ENCODE data around the gene PPP1R9A.

Gene PPP1R9A

GRCh38 chr7:95157381-95157780 is 250.0 kb downstream of the PPP1R9A start:
- Histone ChIP-seq H3K9me3 (ENCODE audit: control insufficient read depth, low read length) (no peaks in the 10 kb centered on the region), H3K36me3 (ENCODE audit: control insufficient read depth, insufficient read depth, low read length) (no peaks in the 10 kb centered on the region), H3K4me1 (ENCODE audit: control insufficient read depth, insufficient read depth, low read length, poor library complexity, severe bottlenecking) (no peaks in the 10 kb centered on the region), H3K27ac (ENCODE audit: insufficient read depth, low read length, poor library complexity, severe bottlenecking) (no peak overlapping the region), H3K4me3 (ENCODE audit: insufficient read depth, low read depth, low read length, poor library complexity, severe bottlenecking) (no peak overlapping the region), H3K27me3 (replicated peaks; ENCODE audit: control insufficient read depth, insufficient read depth, low read length, poor library complexity, severe bottlenecking) (no peaks in the 10 kb centered on the region)
- DNase-seq, result no peak

DNA sequence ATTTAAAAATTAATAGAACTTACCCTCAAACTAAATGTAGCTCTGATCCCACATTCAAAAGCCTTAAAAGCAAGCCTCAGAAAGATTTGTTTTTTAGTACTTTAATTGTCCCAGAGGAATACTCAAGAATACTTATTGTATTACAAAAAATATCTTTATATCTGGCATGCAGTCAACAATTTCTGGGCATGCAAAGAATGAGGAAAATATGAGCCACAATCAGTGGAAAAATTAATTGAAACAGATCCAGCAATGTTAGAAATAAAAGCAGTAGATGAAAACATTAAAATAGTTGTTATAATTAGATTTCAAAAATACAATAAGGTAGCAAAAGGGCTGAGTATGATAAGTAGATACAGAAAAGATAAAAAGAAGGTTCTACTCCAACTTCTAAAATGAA is 262.3 kb downstream of the PPP1R9A start:
- Histone ChIP-seq H3K4me3 (ENCODE audit: insufficient read depth, low read depth, low read length, poor library complexity, severe bottlenecking) (no peak overlapping the region), H3K36me3 (ENCODE audit: control insufficient read depth, insufficient read depth, low read length) (no peaks in the 10 kb centered on the region), H3K27me3 (replicated peaks; ENCODE audit: control insufficient read depth, insufficient read depth, low read length, poor library complexity, severe bottlenecking) (no peaks in the 10 kb centered on the region), H3K27ac (ENCODE audit: insufficient read depth, low read length, poor library complexity, severe bottlenecking) (no peak overlapping the region), H3K4me1 (ENCODE audit: control insufficient read depth, insufficient read depth, low read length, poor library complexity, severe bottlenecking) (no peaks in the 10 kb centered on the region), H3K9me3 (ENCODE audit: control insufficient read depth, low read length) (no peaks in the 10 kb centered on the region)
- DNase-seq, result no peak

GRCh38 chr7:95172420-95172819 is 265.0 kb downstream of the PPP1R9A start:
- no peak overlapping the region for H3K27ac ChIP-seq (ENCODE audit: insufficient read depth, low read length, poor library complexity, severe bottlenecking)
- DNase-seq, result no peak
- H3K4me3 ChIP-seq (ENCODE audit: insufficient read depth, low read depth, low read length, poor library complexity, severe bottlenecking), result no peak overlapping the region
- H3K36me3 ChIP-seq (ENCODE audit: control insufficient read depth, insufficient read depth, low read length), result no peaks in the 10 kb centered on the region
- H3K4me1 ChIP-seq (ENCODE audit: control insufficient read depth, insufficient read depth, low read length, poor library complexity, severe bottlenecking), result no peaks in the 10 kb centered on the region
- no peaks in the 10 kb centered on the region for H3K27me3 ChIP-seq (replicated peaks; ENCODE audit: control insufficient read depth, insufficient read depth, low read length, poor library complexity, severe bottlenecking)
- H3K9me3 ChIP-seq (ENCODE audit: control insufficient read depth, low read length), result no peaks in the 10 kb centered on the region

DNA sequence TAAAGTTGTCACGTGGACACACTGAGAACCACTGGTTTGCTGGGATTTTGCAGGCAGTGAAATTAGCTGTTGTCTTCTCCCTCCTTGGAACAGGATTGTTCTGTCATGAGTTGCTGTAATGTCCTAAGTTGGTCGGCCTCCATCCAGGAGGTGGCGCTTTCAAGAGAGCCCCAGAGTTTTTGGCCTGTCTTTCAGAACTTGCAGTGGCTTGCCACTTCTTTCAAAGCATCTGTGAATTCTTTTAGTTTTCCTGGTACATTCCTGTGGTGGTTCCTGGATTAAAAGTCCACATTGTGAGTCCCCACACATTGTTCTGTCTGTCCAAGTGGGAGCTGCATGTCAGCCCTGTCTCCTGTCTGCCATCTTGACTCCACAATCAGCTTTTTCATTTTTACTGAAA is 283.1 kb downstream of the PPP1R9A start:
- DNase-seq, result no peak
- H3K4me1 ChIP-seq (ENCODE audit: control insufficient read depth, insufficient read depth, low read length, poor library complexity, severe bottlenecking), result no peaks in the 10 kb centered on the region
- no peaks in the 10 kb centered on the region for H3K36me3 ChIP-seq (ENCODE audit: control insufficient read depth, insufficient read depth, low read length)
- no peaks in the 10 kb centered on the region for H3K9me3 ChIP-seq (ENCODE audit: control insufficient read depth, low read length)
- no peak overlapping the region for H3K27ac ChIP-seq (ENCODE audit: insufficient read depth, low read length, poor library complexity, severe bottlenecking)
- no peak overlapping the region for H3K4me3 ChIP-seq (ENCODE audit: insufficient read depth, low read depth, low read length, poor library complexity, severe bottlenecking)
- H3K27me3 ChIP-seq (replicated peaks; ENCODE audit: control insufficient read depth, insufficient read depth, low read length, poor library complexity, severe bottlenecking), result no peaks in the 10 kb centered on the region

DNA sequence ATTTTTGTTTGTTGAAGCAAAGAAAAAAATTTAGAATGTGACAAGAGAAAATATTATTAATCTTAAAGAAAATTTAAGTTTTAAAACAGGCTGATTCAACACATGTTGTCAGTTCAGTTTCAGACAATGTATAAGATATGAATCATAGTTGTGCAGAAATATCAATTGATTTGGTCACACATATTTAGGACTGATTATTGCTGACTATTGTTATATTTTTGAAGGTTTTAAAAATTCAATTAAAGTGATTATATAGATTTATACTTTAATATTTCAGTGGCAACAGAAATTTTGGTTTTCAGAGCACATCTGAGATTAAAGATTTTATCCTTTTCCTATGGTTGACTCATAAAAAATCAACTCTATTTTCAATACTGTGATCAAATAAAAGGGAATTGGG is 284.4 kb downstream of the PPP1R9A start:
- H3K27me3 ChIP-seq (replicated peaks; ENCODE audit: control insufficient read depth, insufficient read depth, low read length, poor library complexity, severe bottlenecking), result no peaks in the 10 kb centered on the region
- H3K9me3 ChIP-seq (ENCODE audit: control insufficient read depth, low read length), result no peaks in the 10 kb centered on the region
- H3K4me1 ChIP-seq (ENCODE audit: control insufficient read depth, insufficient read depth, low read length, poor library complexity, severe bottlenecking), result no peaks in the 10 kb centered on the region
- H3K27ac ChIP-seq (ENCODE audit: insufficient read depth, low read length, poor library complexity, severe bottlenecking), result no peak overlapping the region
- no peak overlapping the region for H3K4me3 ChIP-seq (ENCODE audit: insufficient read depth, low read depth, low read length, poor library complexity, severe bottlenecking)
- DNase-seq, result no peak
- H3K36me3 ChIP-seq (ENCODE audit: control insufficient read depth, insufficient read depth, low read length), result no peaks in the 10 kb centered on the region

- Histone ChIP-seq H3K4me3 (ENCODE audit: insufficient read depth, low read depth, low read length, poor library complexity, severe bottlenecking) (no peak overlapping the region), H3K36me3 (ENCODE audit: control insufficient read depth, insufficient read depth, low read length) (no peaks in the 10 kb centered on the region), H3K9me3 (ENCODE audit: control insufficient read depth, low read length) (no peaks in the 10 kb centered on the region), H3K27ac (ENCODE audit: insufficient read depth, low read length, poor library complexity, severe bottlenecking) (no peak overlapping the region), H3K4me1 (ENCODE audit: control insufficient read depth, insufficient read depth, low read length, poor library complexity, severe bottlenecking) (no peaks in the 10 kb centered on the region), H3K27me3 (replicated peaks; ENCODE audit: control insufficient read depth, insufficient read depth, low read length, poor library complexity, severe bottlenecking) (no peaks in the 10 kb centered on the region)
- DNase-seq, result no peak
Measured at GRCh38 chr7:95198863-95199262, 291.5 kb downstream of the PPP1R9A start.

DNA sequence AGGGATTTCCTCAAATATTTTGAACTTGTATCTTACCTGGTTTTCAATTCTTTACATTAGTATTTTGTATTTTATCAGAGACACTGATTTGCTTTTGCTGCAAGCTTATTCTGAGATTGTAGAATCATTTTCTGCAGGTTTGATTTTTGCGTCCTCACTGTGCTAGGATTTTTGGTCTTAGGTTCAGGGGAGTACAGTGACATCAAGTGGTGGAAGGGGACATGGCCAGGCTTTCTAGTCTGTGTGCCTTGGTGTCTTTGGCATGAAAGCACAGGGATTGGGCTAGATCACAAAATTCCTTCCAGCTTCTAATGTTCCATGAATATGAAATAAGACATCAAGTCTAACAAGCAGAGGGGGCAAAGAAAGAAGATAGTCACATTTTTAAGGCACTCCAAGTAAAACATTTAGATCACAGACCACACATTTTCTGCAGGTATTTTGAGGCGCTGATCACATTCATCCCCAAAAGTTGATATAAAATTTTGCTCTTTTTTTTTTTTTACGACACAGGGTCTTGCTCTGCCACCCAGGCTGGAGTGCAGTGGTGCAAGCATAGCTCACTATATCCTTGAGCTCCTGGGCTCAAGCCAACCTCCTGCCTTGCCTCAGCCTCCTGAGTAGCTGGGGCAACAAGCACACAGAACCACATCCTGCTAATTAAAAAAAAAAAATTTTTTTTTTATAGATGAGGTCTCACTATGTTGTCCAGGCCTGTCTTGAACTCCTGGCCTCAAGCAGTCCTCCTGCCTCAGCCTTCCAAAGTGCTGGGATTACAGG is 292.6 kb downstream of the PPP1R9A start:
- Histone ChIP-seq H3K9me3 (ENCODE audit: control insufficient read depth, low read length) (no peaks in the 10 kb centered on the region), H3K4me3 (ENCODE audit: insufficient read depth, low read depth, low read length, poor library complexity, severe bottlenecking) (no peak overlapping the region), H3K27ac (ENCODE audit: insufficient read depth, low read length, poor library complexity, severe bottlenecking) (no peak overlapping the region), H3K4me1 (ENCODE audit: control insufficient read depth, insufficient read depth, low read length, poor library complexity, severe bottlenecking) (no peaks in the 10 kb centered on the region), H3K27me3 (replicated peaks; ENCODE audit: control insufficient read depth, insufficient read depth, low read length, poor library complexity, severe bottlenecking) (no peaks in the 10 kb centered on the region), H3K36me3 (ENCODE audit: control insufficient read depth, insufficient read depth, low read length) (no peaks in the 10 kb centered on the region)
- no peak for DNase-seq

- Histone ChIP-seq H3K9me3 (ENCODE audit: control insufficient read depth, low read length) (no peaks in the 10 kb centered on the region), H3K4me3 (ENCODE audit: insufficient read depth, low read depth, low read length, poor library complexity, severe bottlenecking) (no peak overlapping the region), H3K27ac (ENCODE audit: insufficient read depth, low read length, poor library complexity, severe bottlenecking) (no peak overlapping the region), H3K4me1 (ENCODE audit: control insufficient read depth, insufficient read depth, low read length, poor library complexity, severe bottlenecking) (no peaks in the 10 kb centered on the region), H3K27me3 (replicated peaks; ENCODE audit: control insufficient read depth, insufficient read depth, low read length, poor library complexity, severe bottlenecking) (no peaks in the 10 kb centered on the region), H3K36me3 (ENCODE audit: control insufficient read depth, insufficient read depth, low read length) (no peaks in the 10 kb centered on the region)
- DNase-seq, result no peak
Measured at GRCh38 chr7:95200741-95201140, 293.3 kb downstream of the PPP1R9A start.

DNA sequence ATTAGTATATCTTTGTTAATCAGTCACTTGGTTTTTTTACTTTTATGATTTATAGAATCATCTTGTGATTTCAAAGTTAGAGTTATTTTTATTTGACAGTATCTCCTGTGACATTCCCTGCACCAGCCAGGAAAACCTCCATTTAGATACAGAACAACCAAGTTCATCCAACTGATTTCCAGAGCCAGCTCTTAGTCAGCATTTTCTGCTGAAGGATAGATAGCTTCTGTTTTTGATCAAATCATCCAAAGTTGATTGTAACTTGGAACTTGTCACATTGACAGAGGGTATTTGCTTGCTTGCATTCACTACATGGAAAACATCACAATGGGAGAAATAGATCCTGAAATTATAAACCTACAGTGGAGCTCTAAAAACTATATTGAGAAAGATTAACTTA is 294.3 kb downstream of the PPP1R9A start:
- Histone ChIP-seq H3K4me1 (ENCODE audit: control insufficient read depth, insufficient read depth, low read length, poor library complexity, severe bottlenecking) (no peaks in the 10 kb centered on the region), H3K36me3 (ENCODE audit: control insufficient read depth, insufficient read depth, low read length) (no peaks in the 10 kb centered on the region), H3K9me3 (ENCODE audit: control insufficient read depth, low read length) (no peaks in the 10 kb centered on the region), H3K27me3 (replicated peaks; ENCODE audit: control insufficient read depth, insufficient read depth, low read length, poor library complexity, severe bottlenecking) (no peaks in the 10 kb centered on the region), H3K4me3 (ENCODE audit: insufficient read depth, low read depth, low read length, poor library complexity, severe bottlenecking) (no peak overlapping the region), H3K27ac (ENCODE audit: insufficient read depth, low read length, poor library complexity, severe bottlenecking) (no peak overlapping the region)
- DNase-seq, result no peak

DNA sequence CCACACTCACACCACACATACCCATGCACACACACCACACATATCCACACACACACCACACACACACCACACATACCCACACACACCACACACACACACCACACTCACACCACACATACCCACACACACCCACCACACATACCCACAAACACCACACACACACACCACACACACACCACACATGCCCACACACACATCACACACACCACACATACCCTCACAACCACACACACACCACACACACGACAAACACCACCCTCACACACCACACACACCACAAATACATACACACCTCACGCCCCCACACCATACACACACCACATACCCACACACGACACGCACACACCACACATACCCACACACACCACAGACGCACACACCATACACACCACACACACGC is 297.2 kb downstream of the PPP1R9A start:
- no peaks in the 10 kb centered on the region for H3K27me3 ChIP-seq (replicated peaks; ENCODE audit: control insufficient read depth, insufficient read depth, low read length, poor library complexity, severe bottlenecking)
- no peaks in the 10 kb centered on the region for H3K9me3 ChIP-seq (ENCODE audit: control insufficient read depth, low read length)
- H3K36me3 ChIP-seq (ENCODE audit: control insufficient read depth, insufficient read depth, low read length), result no peaks in the 10 kb centered on the region
- no peak for DNase-seq
- no peak overlapping the region for H3K4me3 ChIP-seq (ENCODE audit: insufficient read depth, low read depth, low read length, poor library complexity, severe bottlenecking)
- H3K4me1 ChIP-seq (ENCODE audit: control insufficient read depth, insufficient read depth, low read length, poor library complexity, severe bottlenecking), result no peaks in the 10 kb centered on the region
- H3K27ac ChIP-seq (ENCODE audit: insufficient read depth, low read length, poor library complexity, severe bottlenecking), result no peak overlapping the region

All from effector memory CD4-positive, alpha-beta T cell (primary cell).